ENCODE data around the gene ANKRD39. TPM values are rescaled to one million over a fixed set of nuclear protein-coding genes. Genes with fewer than 3 reads are reported as not detected.
A peak's percentile ranks its signal among the peaks of the same experiment; 100 is the strongest.

ANKRD39 gene
- total RNA-seq, 1 donor: 5.1 TPM

- Histone ChIP-seq H3K36me3 (ENCODE audit: insufficient read depth, low read length) (peaks cover 24% of the 10 kb centered on the region), H3K4me2 (ENCODE audit: insufficient read depth, low read length) (peak overlapping the region; percentile 84), H3K9me3 (ENCODE audit: low read depth, low read length) (no peaks in the 10 kb centered on the region), H2AFZ (ENCODE audit: low read length) (peak overlapping the region; percentile 63), H3K27me3 (ENCODE audit: insufficient read depth, low read length) (no peaks in the 10 kb centered on the region), H3K79me2 (ENCODE audit: insufficient read depth, low read length) (peaks cover 23% of the 10 kb centered on the region), H4K20me1 (ENCODE audit: insufficient read depth, low read length) (peaks cover 15% of the 10 kb centered on the region), H3K27ac (ENCODE audit: low read depth, low read length) (peak overlapping the region; percentile 70), H3K4me1 (ENCODE audit: insufficient read depth, low read length) (peaks cover 20% of the 10 kb centered on the region), H3K4me3 (ENCODE audit: insufficient read depth, low read length) (peak overlapping the region; percentile 87)
- DNase-seq (ENCODE audit: insufficient read length, low spot score, missing footprints): peak; percentile 90
- no peak for TF ChIP-seq CTCF (IDR thresholded peaks at IDR 0.05; ENCODE audit: extremely low read depth, low read depth, low read length)
Observed at GRCh38 chr2:96856776-96857666, 795 bp downstream of the ANKRD39 start.

- H3K36me3 ChIP-seq (ENCODE audit: insufficient read depth, low read length): peaks cover 18% of the 10 kb centered on the region
- DNase-seq (ENCODE audit: insufficient read length, low spot score, missing footprints): no peak
Observed at GRCh38 chr2:96853321-96853720, 4.5 kb downstream of the ANKRD39 start.

GRCh38 chr2:96852667-96853066 lies 5.1 kb downstream of the ANKRD39 start:
- TF ChIP-seq CTCF (IDR thresholded peaks at IDR 0.05; ENCODE audit: extremely low read depth, low read depth, low read length): no peak
- Histone ChIP-seq H3K9me3 (ENCODE audit: low read depth, low read length) (no peaks in the 10 kb centered on the region), H3K4me2 (ENCODE audit: insufficient read depth, low read length) (no peak overlapping the region), H3K4me3 (ENCODE audit: insufficient read depth, low read length) (no peak overlapping the region), H4K20me1 (ENCODE audit: insufficient read depth, low read length) (peaks cover 3% of the 10 kb centered on the region), H3K36me3 (ENCODE audit: insufficient read depth, low read length) (peaks cover 18% of the 10 kb centered on the region), H3K27ac (ENCODE audit: low read depth, low read length) (no peak overlapping the region), H3K4me1 (ENCODE audit: insufficient read depth, low read length) (peaks cover 8% of the 10 kb centered on the region), H2AFZ (ENCODE audit: low read length) (no peak overlapping the region), H3K27me3 (ENCODE audit: insufficient read depth, low read length) (no peaks in the 10 kb centered on the region), H3K79me2 (ENCODE audit: insufficient read depth, low read length) (peaks cover 23% of the 10 kb centered on the region)
- peak; percentile 35 for DNase-seq (ENCODE audit: insufficient read length, low spot score, missing footprints)

More at GRCh38 chr2:96853321-96853720, 4.5 kb downstream of the ANKRD39 start:
- TF ChIP-seq CTCF (IDR thresholded peaks at IDR 0.05; ENCODE audit: extremely low read depth, low read depth, low read length): no peak
- Histone ChIP-seq H3K4me2 (ENCODE audit: insufficient read depth, low read length) (no peak overlapping the region), H3K79me2 (ENCODE audit: insufficient read depth, low read length) (peaks cover 23% of the 10 kb centered on the region), H3K27me3 (ENCODE audit: insufficient read depth, low read length) (no peaks in the 10 kb centered on the region), H3K4me3 (ENCODE audit: insufficient read depth, low read length) (no peak overlapping the region), H3K9me3 (ENCODE audit: low read depth, low read length) (no peaks in the 10 kb centered on the region), H3K27ac (ENCODE audit: low read depth, low read length) (no peak overlapping the region), H3K4me1 (ENCODE audit: insufficient read depth, low read length) (peaks cover 8% of the 10 kb centered on the region), H4K20me1 (ENCODE audit: insufficient read depth, low read length) (peaks cover 3% of the 10 kb centered on the region), H2AFZ (ENCODE audit: low read length) (no peak overlapping the region)

GRCh38 chr2:96848264-96848663 lies 9.6 kb downstream of the ANKRD39 start:
- Histone ChIP-seq H3K9me3 (ENCODE audit: low read depth, low read length) (no peaks in the 10 kb centered on the region), H3K4me3 (ENCODE audit: insufficient read depth, low read length) (no peak overlapping the region), H3K27ac (ENCODE audit: low read depth, low read length) (no peak overlapping the region), H3K27me3 (ENCODE audit: insufficient read depth, low read length) (no peaks in the 10 kb centered on the region), H2AFZ (ENCODE audit: low read length) (no peak overlapping the region), H4K20me1 (ENCODE audit: insufficient read depth, low read length) (no peaks in the 10 kb centered on the region), H3K36me3 (ENCODE audit: insufficient read depth, low read length) (peaks cover 18% of the 10 kb centered on the region), H3K4me2 (ENCODE audit: insufficient read depth, low read length) (no peak overlapping the region), H3K4me1 (ENCODE audit: insufficient read depth, low read length) (no peaks in the 10 kb centered on the region), H3K79me2 (ENCODE audit: insufficient read depth, low read length) (no peaks in the 10 kb centered on the region)
- no peak for TF ChIP-seq CTCF (IDR thresholded peaks at IDR 0.05; ENCODE audit: extremely low read depth, low read depth, low read length)
- no peak for DNase-seq (ENCODE audit: insufficient read length, low spot score, missing footprints)

Data from osteoblast (primary cell).